Measurements from ENCODE around the gene OR11H7.
"Not testable (repeated sequence)": the region's sequence is repeated elsewhere in the genome, so short reads cannot be mapped to it uniquely, and the experiment has no call there.

The OR11H7 gene

DNA sequence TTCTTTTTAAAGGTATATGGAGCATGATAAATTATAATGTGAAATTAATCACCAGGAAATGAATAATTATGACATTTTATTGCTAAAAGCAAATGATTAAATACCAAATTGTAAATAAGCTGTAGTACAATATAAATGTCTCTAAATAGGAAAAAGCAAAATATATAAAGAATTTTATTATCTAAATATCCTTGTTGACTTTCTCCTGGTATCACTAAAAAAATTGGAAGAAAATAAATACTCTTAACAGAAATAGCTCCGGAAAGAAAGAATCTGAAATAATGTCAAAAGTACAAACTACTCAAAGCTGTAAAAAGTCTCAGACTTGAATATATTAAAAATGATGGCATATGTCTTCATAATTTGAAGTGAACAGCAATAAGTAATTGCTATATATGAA is at the start of gene OR11H7:
Gene OR11H7, plus strand, starts transcription at position 301 of the 400 bp plus-strand sequence.
- DNase-seq = no peak

GRCh38 chr14:20179218-20179617 is 49.6 kb upstream of the OR11H7 start:
- DNase-seq = no peak

- no peak for DNase-seq
Measured at GRCh38 chr14:20179880-20180279, 48.9 kb upstream of the OR11H7 start.

GRCh38 chr14:20180486-20180885 is 48.3 kb upstream of the OR11H7 start:
- DNase-seq = no peak

DNA sequence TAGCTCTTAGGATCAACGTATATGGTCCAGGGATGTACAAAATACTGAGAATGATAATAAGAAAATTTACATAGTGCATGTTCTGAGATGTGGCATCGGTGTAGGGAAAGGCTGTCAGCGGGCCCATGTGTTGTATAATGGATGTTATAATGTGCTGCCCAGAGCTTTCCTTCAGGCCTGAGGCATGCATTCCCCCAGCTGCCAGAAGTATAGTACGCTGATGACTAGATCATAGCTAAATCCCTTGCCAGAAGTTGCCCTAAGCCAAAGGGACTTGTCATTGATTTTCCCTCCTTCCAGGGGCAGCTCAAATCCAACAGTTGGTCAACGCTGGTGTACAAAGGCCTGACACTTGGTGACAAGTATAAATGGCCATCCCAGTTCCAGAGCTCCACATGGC is 44.6 kb upstream of the OR11H7 start:
- DNase-seq = no peak

DNA sequence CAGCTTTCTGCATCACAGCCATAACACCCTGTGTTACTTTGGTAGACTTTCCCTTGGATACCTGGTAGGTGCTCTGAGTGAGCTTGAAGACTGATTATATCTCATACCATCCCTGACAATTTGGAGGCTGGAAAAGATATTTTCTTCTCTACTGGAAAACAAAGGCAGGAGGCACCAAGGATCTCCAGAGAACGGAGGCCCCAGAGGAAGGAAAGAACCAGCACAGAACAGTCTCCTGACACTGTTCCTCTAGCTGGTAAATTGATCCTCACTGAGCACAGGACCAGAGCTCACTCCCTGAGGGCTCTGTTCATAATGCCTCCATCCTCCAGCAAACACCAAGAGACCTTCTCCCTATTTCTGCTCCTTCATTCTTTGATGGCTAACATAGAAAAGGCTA is 38.2 kb upstream of the OR11H7 start, which contains the start of gene OR11G2:
Gene OR11G2, plus strand, starts transcription at position 301 of the 400 bp plus-strand sequence. CDS start 6,542 bp downstream, outside the sequence.
- DNase-seq = no peak

GRCh38 chr14:20191396-20191795 is 37.4 kb upstream of the OR11H7 start:
- DNase-seq = no peak

- no peak for DNase-seq
Measured at GRCh38 chr14:20194101-20194500, 34.7 kb upstream of the OR11H7 start.

GRCh38 chr14:20195170-20195569 is 33.6 kb upstream of the OR11H7 start:
- DNase-seq = not testable (repeated sequence)

GRCh38 chr14:20195911-20196310 is 32.9 kb upstream of the OR11H7 start:
- DNase-seq = no peak

DNA sequence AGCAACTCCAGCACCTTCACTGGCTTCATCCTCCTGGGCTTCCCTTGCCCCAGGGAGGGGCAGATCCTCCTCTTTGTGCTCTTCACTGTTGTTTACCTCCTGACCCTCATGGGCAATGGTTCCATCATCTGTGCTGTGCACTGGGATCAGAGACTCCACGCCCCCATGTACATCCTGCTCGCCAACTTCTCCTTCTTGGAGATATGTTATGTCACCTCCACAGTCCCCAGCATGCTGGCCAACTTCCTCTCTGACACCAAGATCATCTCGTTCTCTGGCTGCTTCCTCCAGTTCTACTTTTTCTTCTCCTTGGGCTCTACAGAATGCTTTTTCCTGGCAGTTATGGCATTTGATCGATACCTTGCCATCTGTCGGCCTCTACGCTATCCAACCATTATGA is 31.3 kb upstream of the OR11H7 start:
- no peak for DNase-seq

GRCh38 chr14:20198991-20199390 is 29.8 kb upstream of the OR11H7 start:
- DNase-seq = no peak

DNA sequence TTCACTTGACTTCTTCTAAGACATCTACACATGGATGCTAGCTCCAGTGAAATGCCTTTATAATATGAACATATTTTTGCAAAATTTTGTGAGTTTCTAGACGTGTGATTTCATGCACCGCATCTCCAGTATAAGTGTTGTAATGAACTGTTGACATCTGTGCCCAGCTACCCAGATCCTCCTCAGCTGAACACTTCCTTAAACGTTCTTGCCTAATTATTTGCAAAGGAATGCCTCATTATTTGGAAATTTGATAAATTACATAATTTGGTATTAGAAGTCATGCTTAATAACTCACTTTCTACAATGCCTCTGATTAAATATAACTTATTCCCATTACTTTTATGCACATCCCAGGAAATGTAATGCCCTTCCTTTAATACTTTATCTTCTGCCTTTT is 24.1 kb upstream of the OR11H7 start:
- DNase-seq = no peak

GRCh38 chr14:20209595-20209994 is 19.2 kb upstream of the OR11H7 start:
- DNase-seq = no peak

DNA sequence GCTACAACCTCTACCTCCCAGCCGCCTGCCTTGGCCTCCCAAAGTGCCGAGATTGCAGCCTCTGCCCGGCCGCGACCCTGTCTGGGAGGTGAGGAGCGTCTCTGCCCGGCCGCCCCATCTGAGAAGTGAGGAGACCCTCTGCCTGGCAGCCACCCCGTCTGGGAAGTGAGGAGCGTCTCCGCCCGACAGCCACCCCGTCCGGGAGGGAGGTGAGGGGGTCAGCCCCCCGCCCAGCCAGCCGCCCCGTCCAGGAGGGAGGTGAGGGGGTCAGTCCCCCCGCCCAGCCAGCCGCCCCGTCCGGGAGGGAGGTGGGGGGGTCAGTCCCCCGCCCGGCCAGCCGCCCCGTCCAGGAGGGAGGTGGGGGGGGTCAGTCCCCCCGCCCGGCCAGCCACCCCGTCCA is 16.4 kb upstream of the OR11H7 start:
- DNase-seq = not testable (repeated sequence)

GRCh38 chr14:20215196-20215595 is 13.6 kb upstream of the OR11H7 start:
- DNase-seq = no peak

DNA sequence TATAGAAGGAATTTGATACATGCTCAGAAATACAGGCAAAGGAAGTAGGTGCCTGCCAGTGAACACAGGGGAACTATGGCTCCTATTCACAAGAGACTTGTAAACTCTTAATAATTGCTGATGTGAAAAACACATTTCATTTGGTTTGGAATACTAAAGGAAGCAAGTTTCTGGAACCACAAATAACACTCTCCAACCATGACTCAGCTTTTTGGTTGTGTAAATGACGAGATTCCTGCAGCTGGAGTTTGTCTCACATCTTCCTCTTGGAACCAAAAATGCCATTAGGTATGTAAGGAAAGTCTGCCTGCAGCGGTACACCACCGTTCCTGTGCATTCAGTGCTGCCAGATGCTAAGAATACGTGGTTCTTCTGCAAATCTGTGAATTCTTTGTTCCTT is 9.7 kb upstream of the OR11H7 start:
- no peak for DNase-seq

DNA sequence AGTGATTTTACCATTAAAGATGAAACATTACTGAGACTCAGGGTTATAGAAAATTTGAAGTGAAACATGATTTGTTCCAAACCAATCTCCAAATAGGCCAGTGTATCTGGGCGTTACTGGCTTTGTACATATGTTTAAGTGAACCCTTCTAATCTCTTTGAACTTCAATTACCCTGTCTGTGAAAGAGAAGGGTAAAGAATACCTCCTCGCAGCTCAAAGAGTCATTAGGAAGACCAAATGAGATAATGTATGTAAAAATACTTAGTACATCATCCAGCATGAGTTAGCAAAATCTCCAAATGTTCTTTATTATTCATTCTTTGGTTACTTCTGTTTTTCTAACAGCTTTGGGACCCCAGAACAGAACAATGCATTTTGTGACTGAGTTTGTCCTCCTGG is 5.4 kb upstream of the OR11H7 start, which contains the start of gene OR11H6:
Gene OR11H6, plus strand, starts transcription at position 301 of the 400 bp plus-strand sequence. Its CDS starts 0 bp downstream, at position 301.
- no peak for DNase-seq

DNA sequence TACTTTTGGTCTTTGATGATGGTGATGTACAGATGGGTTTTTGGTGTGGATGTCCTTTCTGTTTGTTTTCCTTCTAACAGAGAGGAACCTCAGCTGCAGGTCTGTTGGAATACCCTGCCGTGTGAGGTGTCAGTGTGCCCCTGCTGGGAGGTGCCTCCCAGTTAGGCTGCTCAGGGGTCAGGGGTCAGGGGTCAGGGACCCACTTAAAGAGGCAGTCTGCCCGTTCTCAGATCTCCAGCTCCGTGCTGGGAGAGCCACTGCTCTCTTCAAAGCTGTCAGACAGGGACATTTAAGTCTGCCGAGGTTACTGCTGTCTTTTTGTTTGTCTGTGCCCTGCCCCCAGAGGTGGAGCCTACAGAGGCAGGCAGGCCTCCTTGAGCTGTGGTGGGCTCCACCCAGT is 6.6 kb downstream of the OR11H7 start:
- DNase-seq = not testable (repeated sequence)

DNA sequence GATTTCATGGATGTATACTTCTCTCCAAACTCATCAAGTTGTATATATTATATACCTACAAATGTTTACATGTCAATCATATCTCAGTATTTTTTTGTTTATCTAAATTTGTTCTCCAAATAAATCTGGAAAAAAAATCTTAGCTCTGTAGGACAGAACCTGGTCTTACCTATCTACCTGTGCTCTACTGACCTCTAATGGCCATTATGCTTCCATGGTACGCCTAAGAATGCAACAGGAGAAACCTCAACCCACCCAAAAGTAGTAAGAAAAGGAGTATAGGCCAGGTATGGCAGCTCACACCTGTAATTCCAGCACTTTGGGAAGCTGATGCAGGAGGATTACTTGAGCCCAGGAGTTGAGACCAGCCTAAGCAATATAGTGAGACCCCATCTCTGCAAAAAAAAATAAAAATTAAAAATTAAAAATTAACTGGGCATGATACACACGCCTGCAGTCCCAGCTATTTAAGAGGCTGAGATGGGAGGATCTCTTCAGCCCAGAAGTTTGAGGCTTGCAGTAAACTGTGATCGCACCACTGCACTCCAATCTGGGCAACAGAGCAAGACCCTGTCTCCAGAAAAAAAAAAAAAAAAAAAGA is 19.0 kb downstream of the OR11H7 start:
- no peak for DNase-seq

- peak; percentile 86 for DNase-seq
Measured at GRCh38 chr14:20262642-20263128, 33.9 kb downstream of the OR11H7 start.

DNA sequence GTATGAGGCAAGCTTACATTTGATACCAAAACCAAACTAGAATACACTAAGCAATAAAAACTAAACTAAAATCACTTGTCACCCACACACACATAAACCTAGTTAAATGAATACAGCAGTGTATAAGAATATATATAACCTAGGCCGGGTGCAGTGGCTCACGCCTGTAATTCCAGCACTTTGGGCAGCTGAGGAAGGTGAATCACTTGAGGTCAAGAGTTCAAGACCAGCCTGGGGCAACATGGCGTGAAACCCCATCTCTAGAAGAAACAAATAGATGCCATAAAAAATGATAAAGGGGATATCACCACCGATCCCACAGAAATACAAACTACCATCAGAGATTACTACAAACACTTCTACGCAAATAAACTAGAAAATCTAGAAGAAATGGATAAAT is 35.6 kb downstream of the OR11H7 start:
- not testable (repeated sequence) for DNase-seq

DNA sequence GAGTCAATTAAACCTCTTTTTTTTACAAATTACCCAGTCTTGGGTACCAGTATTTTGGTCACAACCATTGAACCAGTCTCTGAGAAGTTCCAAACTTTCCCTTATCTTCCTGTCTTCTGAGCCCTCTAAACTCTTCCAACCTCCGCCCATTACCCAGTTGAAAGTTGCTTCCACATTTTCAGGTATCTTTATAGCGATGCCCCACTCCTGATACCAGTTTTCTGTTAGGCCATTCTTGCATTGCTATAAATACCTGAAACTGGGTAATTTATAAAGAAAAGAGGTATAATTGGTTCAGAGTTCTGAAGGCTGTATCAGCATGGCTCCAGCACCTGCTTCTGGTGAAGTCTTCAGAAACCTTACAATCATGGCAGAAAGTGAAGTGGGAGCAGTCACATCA is 45.3 kb downstream of the OR11H7 start:
- DNase-seq = no peak

GRCh38 chr14:20277409-20277808 is 48.6 kb downstream of the OR11H7 start:
- no peak for DNase-seq

DNA sequence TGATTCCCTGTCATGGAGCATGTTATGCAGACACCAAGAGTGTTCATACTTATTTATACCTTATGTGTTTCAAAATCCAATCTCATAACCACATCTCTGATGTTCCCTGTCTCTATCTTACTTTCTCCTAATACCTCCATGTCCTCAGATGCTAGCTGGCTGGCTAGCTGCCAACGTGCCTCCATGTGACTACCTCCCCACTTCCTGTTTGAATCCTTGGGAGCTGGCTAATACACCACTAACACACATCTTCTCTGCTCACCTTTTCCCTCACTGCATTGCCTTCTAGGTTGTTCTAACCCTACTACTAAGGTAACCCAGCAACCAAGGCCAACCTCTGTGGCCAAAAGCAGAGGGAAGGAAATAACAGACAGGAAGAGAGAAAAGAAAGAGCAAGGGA is 49.6 kb downstream of the OR11H7 start:
- no peak for DNase-seq
